GM21717 (cell line): ENCODE results near the gene BAAT.
"Not testable (repeated sequence)": the region's sequence is repeated elsewhere in the genome, so short reads cannot be mapped to it uniquely, and the experiment has no call there.

Source experiments
- ATAC-seq: cut with Tn5 transposase; IDR thresholded peaks from one replicate; pipeline ENCODE4 v1.9.1; 2021; ENCODE audit warnings: mild to moderate bottlenecking, moderate library complexity; ENCODE audit not compliant: unreplicated experiment

The BAAT gene

DNA sequence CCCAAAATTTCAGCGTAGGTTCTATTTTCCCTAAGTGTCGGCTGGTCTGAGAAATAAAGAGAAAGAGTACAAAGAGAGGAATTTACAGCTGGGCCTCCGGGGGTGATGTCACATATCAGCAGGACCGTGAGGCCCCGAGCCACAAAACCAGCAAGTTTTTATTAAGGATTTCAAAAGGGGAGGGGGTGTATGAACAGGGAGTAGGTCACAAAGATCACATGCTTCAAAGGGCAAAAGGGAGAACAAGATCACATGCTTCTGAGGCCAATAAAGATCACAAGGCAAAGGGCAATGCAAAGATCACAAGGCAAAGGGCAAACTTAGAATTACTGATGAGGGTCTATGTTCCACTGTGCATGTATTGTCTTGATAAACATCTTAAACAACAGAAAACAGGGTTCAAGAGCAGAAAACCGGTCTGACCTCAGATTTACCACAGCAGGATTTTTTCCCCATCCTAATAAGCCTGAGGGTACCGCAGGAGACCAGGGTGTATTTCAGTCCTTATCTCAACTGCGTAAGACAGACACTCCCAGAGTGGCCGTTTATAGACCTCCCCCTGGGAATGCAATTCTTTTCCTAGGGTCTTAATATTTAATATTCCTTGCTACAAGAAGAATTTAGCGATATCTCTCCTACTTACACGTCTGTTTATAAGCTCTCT is at the start of gene BAAT:
TSS of gene BAAT (minus strand) at position 134 of the 664 bp plus-strand sequence. CDS start 13,602 bp downstream, outside the sequence.
- ATAC-seq, result not testable (repeated sequence)

DNA sequence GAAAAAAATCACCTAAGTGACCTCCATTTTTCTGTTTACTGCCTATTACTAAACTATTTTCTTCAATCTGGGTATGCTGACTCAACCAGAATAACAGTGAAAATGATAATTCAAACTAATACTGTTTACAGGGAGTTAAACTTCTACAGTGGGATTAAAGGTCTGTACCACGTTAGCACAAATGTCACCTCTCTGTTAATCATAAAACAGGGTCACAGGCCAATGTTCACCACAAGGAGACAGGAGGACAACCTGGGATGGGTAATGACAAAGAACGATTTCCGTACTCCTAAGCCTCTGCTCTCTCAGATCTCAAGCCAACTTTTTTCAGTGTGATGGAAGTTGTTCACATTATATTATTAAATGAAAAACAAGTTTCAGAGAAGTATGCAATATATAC is 48.4 kb upstream of the BAAT start:
- ATAC-seq, result no peak

DNA sequence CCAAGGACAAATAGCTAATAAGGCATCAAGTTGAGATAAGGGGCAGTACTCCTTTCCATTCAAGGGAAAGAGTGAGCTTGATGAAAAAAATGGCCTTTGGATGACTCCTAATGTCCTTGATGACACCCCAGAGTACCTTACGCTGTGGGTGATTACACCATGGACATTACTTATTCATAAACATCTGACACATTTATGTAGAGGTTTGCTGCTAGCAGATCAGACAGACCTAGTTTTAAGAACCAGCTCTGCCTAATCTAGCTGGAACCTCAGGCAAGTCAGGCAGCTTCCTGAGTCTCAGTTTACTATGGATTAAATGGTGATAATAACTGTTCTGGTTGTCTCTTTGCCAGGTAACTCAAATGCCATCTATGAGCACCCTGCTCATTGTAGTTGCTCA is 47.9 kb upstream of the BAAT start:
- ATAC-seq, result no peak

DNA sequence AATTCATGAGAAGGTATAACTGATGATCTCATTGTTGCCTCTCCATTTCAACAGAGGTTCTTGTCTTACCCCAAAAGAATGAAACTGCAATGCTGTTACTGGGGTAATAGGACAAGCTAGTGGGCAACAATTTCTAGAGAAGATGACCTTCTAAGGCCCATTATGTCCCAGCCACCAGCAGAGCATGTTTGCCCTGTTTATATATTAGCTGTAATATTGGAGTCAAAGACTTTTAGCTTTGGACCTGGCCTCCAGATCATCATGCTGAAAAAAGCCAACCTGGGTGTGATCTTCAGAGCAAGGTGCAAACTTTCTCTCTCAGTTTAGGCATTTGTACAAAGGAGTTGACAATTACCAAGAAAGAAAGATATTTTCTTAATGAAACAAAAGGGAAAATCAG is 47.4 kb upstream of the BAAT start:
- ATAC-seq, result no peak

DNA sequence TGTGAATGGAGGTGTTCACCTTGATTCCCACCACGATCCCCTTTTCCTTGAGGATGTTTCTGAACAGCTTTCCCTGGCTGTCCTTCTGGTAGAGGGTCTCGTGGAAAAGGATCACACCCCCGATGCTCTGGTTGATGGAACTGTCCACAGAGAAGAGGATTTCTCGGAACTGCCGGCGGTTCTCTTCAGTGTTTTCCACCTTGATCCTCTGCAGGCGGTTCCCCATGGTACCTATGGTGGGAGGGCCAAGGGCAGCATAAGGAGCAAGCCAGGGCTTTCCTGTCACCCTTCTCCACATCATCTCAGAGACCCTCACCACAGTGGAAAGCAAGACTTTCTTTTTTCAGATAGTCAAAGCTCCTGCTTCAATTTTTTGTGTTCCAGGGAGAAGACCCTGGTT is 44.9 kb upstream of the BAAT start:
- no peak for ATAC-seq

DNA sequence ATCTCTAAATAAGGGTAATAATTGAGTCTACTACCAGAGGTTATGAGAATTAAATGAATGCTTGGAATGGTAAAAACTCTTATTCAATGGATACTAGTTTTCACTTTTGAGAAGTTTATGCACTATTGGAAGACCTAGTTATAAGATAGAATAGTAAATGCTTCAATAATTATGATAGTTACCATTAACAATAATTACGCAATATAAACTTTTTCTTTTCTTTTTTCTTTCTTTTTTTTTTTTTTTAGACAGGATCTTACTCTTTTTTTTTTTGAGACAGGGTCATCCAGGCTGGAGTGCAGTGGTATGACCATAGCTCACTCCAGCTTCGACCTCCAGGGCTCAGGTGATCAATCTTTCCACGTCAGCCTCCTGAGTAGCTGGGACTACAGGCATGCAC is 44.1 kb upstream of the BAAT start:
- no peak for ATAC-seq

DNA sequence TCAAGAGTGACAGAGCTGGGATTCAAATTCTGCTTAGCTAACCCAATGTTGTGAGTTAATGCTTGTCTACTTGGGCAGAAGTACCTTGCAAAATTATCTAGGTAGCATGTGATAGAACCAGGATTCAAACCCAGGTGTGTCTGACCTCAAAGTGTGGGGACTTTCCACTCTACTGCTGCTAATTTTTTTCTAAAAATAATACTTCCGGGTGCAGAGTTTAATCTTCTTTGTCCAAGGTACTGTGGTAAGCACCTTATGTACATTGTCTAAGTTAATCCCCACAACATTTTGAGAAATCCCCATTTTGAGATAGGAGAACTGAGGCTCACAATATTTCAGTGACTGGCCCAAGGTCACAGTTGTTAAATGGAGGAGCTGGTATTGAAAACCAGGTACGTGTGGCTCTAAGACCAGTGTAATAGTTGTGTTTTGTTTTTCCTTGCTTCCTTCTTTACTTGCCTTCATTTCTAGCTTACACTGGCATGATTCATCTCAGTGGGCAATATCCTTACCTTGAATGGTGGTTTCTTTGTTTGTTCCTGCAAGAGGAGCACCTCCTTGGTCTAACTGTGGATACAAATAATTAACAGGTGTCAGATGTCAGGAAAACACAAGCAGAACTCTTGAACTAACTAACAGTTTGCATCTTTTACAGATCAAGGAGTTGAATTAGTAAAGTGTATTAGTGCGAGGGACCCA is 43.3 kb upstream of the BAAT start:
- peak; percentile 70 for ATAC-seq

DNA sequence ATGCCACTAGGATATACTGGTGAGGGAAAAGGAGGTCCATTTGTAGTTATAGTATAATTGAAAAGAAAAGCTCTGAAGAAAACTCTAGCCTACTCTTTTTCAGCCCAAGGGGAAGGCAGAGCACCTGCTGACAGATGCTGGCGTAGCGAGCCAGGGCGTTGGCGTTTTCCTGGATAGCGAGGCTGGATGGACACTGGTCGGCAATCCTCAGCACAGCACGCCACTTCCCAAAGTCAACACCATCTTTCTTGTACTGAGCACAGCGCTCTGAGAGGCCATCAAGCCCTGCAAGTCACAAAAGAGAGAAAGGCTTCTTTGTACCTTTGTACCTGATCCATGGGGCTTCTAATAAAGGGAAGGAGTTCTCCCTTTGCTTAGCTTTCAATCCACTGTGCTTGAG is 42.6 kb upstream of the BAAT start:
- ATAC-seq, result no peak

DNA sequence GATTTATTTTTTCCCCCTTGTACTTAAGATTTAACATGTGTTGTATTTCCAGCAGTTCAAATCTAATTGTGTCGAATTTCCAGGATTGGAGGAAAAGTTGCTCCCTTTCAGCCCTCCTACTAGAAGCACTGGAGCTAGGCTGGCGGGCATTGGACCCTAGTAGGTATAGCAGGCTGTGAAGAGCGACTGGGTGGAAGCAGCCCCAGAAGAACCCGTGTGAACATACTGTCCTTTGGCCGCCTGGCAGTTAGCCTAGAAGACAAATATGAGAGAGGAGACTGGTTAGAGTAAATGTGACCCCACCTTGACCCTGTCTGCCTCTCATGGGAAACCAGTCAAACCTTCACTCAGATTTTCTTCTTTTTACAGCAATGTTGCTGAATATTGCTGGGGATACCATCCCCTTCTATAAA is 36.9 kb upstream of the BAAT start:
- no peak for ATAC-seq

DNA sequence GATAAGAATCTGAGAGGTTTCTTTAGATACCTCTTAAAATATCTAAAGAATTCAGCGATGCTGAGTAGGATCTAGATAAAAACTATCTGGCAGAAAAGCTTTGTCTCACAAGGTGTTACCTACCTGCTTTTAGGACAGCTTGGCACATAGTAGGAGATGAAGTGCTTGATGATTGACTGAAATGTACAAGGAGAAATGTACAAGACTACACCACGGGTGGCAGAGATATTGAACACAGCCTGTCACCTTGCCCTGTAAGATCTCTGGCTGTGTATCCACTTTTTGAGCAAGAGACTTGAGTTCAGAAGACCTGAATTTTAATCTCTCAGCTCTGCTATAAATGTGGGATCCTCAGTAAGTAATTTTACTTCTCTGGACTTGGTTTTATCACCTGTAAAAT is 35.1 kb upstream of the BAAT start:
- ATAC-seq, result no peak

DNA sequence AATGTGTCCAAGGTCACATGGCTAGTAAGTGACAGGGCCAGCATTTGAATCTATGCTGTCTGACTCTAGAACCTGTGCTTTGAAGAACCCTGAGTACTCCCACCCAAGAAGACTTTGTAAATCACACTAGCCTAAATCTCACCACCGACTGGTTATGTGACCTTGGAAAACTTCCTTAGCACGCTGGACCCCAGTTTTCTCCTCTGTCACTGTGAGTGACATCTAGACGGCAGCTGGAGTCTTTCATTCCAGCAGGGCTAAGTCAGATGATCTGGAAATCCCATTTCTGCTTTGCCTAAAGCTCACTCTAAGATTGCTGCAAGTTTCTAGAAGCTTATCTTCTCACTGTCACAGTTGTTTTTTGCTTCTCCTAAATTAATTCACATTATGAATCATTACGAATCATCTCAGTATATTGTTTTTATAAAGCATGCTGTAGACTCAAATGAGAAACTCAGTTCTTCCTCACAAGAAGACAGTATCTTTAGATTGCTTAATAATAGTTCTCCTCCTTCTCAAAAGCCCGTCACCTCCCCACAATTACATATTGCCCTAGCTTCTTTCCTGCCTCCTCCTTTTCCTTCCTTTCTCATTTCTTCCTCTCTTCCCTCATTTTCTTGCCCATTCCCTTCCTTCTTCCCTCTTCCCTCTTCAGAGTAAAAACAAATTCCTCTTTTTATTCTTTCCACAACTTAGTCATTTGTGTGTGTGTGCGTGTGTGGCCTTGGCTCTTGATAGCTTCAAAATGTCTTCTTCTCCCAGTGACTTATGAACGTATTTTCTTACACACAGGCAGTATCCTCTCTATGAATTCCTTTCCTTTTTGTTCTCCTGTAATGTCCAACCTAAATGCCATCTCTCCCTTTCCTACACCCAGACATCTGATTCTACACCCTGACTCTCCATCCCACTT is 34.0 kb upstream of the BAAT start:
- ATAC-seq, result no peak

DNA sequence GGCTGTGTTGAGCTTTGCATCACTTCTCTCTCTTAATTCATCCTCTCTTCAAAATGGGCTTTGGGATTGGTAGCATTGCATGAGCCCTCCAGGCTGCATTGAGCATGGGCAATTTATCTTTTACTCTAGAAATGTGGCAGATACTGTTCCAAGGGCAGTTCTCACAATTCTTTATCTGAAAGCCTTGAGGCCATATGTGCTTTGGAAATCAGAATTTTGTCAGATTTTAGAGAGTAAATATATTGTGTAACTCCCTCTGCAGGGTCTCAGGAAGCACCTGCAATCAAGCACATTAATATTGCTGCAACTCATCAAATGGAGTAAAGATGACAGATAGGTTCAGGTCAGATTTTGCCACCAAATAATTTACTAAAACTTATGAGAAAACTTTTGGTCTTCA is 33.2 kb upstream of the BAAT start:
- no peak for ATAC-seq

DNA sequence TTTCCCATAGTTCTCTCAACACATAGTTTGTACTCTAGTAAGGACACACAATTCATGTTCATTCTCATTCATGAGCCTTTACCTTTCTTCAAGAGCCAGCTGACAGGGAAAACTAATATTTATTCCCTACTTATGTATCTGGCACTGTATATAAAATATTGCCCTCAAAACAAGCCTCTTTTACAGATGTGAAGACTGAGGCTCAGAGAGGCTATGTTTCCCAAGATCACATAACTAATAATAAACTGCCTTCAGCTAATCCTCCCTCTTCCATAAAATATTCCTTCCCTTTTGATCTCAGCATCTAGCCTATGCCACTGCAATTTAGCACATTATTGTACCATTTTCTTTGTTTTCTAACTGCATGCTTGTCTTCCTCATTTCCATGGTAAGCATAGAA is 32.6 kb upstream of the BAAT start:
- no peak for ATAC-seq

DNA sequence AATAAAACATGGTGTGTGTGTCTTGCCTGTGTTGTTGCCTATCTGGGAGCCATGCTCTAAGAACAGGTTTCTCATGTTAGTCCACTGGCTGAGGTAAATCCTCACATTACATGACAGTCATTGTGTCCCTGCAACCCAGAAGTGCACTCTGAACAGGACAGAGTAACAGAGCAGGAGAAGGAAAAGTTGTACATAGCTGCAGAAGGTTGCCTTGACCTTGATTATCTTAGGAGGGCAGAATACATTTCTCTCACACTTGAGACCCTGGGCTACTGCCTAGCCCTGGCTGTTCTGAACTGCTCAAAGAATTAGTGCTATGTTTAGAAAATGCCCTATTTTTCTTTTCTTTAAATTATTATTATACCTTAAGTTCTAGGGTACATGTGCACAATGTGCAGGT is 30.8 kb upstream of the BAAT start:
- no peak for ATAC-seq

DNA sequence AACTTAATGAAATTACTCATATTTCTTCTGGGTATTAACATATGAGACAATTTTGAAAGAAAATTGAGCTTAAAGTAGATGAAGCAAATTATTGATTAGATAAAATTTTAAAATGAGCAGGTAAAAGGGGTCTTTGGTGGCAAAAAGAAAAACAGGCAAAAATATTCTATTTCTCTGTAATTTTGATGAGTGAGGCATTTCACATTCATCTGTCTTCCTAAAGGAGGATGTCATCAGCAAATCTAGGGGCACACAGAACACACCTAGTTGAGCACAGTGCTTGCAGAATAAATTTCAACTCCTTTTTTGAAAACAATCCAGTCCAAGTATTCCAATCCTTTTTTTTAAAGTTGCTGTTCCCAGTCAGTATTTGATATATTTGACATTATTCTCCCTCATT is 30.0 kb upstream of the BAAT start:
- no peak for ATAC-seq

DNA sequence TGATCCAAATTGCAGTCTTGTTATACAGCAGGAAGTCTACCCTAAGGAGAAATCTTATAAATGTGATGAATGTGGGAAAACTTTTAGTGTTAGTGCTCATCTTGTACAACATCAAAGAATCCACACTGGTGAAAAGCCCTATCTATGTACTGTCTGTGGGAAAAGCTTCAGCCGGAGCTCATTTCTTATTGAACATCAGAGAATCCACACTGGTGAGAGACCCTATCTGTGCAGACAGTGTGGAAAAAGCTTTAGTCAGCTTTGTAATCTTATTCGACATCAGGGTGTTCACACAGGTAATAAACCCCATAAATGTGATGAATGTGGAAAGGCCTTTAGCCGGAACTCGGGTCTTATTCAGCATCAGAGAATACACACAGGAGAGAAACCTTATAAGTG is 24.3 kb upstream of the BAAT start:
- ATAC-seq, result no peak

DNA sequence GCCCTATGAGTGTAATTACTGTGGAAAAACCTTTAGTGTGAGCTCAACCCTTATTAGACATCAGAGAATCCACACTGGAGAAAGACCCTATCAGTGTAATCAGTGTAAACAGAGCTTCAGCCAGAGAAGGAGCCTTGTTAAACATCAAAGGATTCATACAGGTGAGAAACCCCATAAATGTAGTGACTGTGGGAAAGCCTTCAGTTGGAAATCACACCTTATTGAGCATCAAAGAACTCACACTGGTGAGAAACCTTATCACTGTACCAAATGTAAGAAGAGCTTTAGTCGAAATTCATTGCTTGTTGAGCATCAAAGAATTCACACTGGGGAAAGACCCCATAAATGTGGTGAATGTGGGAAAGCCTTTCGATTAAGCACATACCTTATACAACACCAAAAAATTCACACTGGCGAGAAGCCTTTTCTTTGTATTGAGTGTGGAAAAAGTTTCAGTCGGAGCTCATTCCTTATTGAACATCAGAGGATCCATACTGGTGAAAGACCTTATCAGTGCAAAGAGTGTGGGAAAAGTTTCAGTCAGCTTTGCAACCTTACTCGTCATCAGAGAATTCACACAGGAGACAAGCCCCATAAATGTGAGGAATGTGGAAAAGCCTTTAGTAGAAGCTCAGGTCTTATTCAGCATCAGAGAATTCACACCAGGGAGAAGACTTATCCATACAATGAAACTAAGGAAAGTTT is 23.7 kb upstream of the BAAT start:
- no peak for ATAC-seq

DNA sequence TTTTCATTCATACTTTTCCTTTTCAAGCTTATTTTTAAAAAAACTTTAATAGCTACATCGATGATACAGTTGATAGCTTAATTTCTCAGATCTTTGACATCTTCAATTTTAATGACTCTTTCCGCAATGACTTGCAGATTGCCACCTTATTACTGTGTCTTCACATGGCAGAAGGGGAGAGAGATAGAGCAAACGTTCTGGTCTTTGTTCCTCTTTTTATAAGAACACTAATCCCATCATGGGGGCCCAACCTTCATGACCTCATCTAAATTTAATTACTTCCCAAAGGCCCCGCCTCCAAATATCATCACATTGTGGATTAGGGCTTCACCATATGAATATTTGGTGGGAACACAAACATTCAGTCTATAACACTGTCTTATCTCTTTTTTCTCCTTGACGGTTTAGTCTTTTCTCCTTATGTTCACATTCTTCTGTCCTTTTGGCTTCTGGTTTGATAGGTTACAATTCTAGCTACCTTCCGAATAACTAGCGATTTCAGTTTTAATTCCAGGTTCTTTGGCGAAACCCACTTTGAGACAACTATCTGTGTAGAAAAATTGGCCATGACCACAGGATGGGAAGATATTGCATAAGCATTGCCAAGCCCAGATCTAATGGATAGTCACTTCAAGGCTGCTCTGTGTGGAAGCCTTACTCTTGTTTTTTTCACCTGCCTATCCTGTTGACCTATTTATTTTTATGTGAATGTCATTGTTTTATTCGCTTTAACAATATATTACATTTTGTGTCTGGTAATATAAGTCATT is 18.9 kb upstream of the BAAT start:
- no peak for ATAC-seq

DNA sequence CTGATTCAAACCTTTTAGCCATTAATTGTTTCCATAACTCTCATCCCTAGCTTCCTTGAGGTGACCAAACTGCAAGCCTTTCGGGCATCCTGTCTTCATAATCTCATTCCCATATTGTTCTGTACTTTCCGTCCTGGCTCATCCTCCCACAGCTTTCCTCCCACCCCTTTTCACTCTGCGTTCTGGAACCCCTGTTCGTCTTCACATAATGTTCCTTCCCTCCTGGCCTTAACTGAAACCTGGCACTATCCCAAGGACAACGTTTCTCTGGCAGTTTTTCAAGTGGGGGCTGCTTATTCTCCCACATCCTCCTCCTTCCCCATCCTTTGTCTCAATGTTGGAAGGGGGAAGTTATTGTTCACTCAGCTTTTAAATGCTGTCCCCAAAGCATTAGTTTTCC is 15.3 kb upstream of the BAAT start:
- ATAC-seq, result no peak

DNA sequence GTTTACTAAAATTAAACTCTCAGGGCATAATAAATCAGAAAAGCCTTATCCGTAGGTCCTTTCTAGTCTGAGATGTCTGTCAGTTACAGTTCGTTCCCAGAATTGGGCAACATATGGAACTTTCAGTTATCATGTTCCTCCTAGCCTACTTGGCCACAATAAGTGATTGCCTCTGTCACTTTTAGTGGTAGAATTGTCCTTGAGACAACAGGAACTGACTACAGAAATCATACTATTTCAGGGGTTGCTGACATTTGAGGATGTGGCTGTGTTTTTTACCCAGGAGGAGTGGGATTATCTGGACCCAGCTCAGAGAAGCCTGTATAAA is 14.8 kb upstream of the BAAT start:
- ATAC-seq, result no peak
